Smooth muscle cell (in vitro differentiated cells): ENCODE measurements around the gene TMEM221. TPM values are rescaled to one million over a fixed set of nuclear protein-coding genes. Genes with fewer than 3 reads are reported as not detected.

Experiments used
- DNase-seq: peaks from one replicate; lab custom pipeline; 2025; ENCODE audit not compliant: unreplicated experiment; lab: John Stamatoyannopoulos, UW
- H2AFZ ChIP-seq: fragments of 200-600 bp; sonication (generic); 2 replicates; pipeline ENCODE4 v1.6.0; 2016; ENCODE audit warnings: antibody characterized with exemption, low read depth, mild to moderate bottlenecking
- H3F3A ChIP-seq: fragments of 200-600 bp; sonication (generic); 2 replicates; pipeline ENCODE4 v1.6.0; 2017; ENCODE audit warnings: antibody characterized with exemption, low read depth
- H3K27ac ChIP-seq: fragments of 200-600 bp; sonication (generic); 2 replicates; pipeline ENCODE4 v1.5.1; 2016; ENCODE audit warnings: low read depth, mild to moderate bottlenecking
- H3K27me3 ChIP-seq: fragments of 200-600 bp; sonication (generic); 2 replicates; pipeline ENCODE4 v1.6.1; 2016; ENCODE audit warnings: low read depth, mild to moderate bottlenecking
- H3K36me3 ChIP-seq: fragments of 200-600 bp; sonication (generic); 2 replicates; pipeline ENCODE4 v1.5.1; 2016; ENCODE audit warnings: low read depth
- H3K4me1 ChIP-seq: fragments of 200-600 bp; sonication (generic); 2 replicates; pipeline ENCODE4 v1.5.1; 2016; ENCODE audit warnings: low read depth
- H3K4me2 ChIP-seq: fragments of 200-600 bp; sonication (generic); 2 replicates; pipeline ENCODE4 v1.6.0; 2016; ENCODE audit warnings: mild to moderate bottlenecking
- H3K4me3 ChIP-seq: fragments of 200-600 bp; sonication (generic); 2 replicates; pipeline ENCODE4 v1.5.1; 2016; ENCODE audit warnings: mild to moderate bottlenecking
- H3K79me2 ChIP-seq: fragments of 200-600 bp; sonication (generic); 2 replicates; pipeline ENCODE4 v1.6.0; 2016; ENCODE audit warnings: low read depth, mild to moderate bottlenecking
- H3K9ac ChIP-seq: fragments of 200-600 bp; sonication (generic); 2 replicates; pipeline ENCODE4 v1.6.0; 2016; ENCODE audit warnings: low read depth
- H3K9me3 ChIP-seq: fragments of 200-600 bp; sonication (generic); replicated peaks from 2 replicates; pipeline ENCODE4 v1.5.1; 2016; ENCODE audit warnings: low read depth
- H4K20me1 ChIP-seq: fragments of 200-600 bp; sonication (generic); 2 replicates; pipeline ENCODE4 v1.6.0; 2016; ENCODE audit warnings: low read depth
- WGBS: methylation state at CpG from one replicate; pipeline ENCODE4 v1.1.7; 2016; ENCODE audit warnings: low lambda C conversion rate; 5-methylcytosine and 5-hydroxymethylcytosine counted together
- polyA plus RNA-seq: library from polyadenylated mRNA; unstranded; fragments of >200 nt; fragmentation: Nextera tagmentation; extraction: Ambion mirVana; gene quantifications from 2 replicates; pipeline ENCODE4 v1.2.1, GENCODE V29; 2016
- total RNA-seq: library from RNA; depleted of rRNA; stranded (reverse); fragments of >200 nt; gene quantifications from 2 replicates; pipeline ENCODE4 v1.2.3, GENCODE V29; 2014
- TF ChIP-seq, protein P1 (sequence below): fragments of 200-600 bp; sonication (generic); IDR thresholded peaks from 2 replicates; pipeline ENCODE4 v1.5.1; 2017; ENCODE audit warnings: borderline replicate concordance, mild to moderate bottlenecking, antibody characterized with exemption; ENCODE audit not compliant: insufficient read depth, poor library complexity, severe bottlenecking

TMEM221 gene
- total and polyA plus RNA-seq, 2 experiments from 2014 or later = 0.31 to 0.63 TPM

DNA sequence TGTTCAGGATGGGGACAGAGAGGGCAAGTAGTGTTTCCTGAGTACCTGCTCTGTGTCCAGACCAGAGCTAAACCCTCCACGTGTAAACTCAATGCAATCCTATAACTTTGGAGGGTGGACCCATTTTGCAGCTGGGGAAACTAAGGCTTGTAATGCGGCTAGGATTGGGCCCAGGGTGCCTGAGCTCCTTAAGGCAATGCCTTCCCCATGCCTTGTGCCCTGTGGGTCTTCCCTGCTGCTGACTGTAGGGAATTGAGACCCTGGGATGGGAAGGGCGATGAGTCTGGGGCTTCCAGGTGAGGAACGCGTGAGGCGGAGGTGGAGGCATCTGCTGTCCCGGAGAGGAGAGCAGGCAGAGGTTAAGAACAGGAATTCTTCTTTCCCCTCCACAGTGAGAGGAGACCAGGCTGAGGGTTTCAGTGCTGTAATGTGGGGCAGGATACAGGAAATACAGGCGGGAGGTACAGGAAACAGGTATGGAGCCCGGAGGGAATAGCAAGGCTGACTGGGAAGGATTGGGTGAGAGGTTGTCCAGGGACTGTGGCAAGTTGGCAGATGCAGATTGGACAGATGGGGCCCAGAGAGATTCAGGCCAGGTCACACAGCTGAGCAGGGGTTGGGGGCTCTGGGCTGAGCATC is 41.0 kb upstream of the TMEM221 start:
- Histone ChIP-seq H3K4me1 (no peaks in the 10 kb centered on the region), H3K4me2 (no peak overlapping the region), H2AFZ (no peak overlapping the region), H3K9me3 (no peaks in the 10 kb centered on the region), H3F3A (no peaks in the 10 kb centered on the region), H4K20me1 (peaks cover 43% of the 10 kb centered on the region), H3K9ac (no peak overlapping the region), H3K27ac (no peak overlapping the region), H3K27me3 (no peaks in the 10 kb centered on the region), H3K4me3 (no peak overlapping the region), H3K36me3 (no peaks in the 10 kb centered on the region), H3K79me2 (no peaks in the 10 kb centered on the region)
- WGBS = 88% methylated on average over 9 of the region's 9 CpGs
- no peak for DNase-seq
- TF ChIP-seq, protein P1, sequence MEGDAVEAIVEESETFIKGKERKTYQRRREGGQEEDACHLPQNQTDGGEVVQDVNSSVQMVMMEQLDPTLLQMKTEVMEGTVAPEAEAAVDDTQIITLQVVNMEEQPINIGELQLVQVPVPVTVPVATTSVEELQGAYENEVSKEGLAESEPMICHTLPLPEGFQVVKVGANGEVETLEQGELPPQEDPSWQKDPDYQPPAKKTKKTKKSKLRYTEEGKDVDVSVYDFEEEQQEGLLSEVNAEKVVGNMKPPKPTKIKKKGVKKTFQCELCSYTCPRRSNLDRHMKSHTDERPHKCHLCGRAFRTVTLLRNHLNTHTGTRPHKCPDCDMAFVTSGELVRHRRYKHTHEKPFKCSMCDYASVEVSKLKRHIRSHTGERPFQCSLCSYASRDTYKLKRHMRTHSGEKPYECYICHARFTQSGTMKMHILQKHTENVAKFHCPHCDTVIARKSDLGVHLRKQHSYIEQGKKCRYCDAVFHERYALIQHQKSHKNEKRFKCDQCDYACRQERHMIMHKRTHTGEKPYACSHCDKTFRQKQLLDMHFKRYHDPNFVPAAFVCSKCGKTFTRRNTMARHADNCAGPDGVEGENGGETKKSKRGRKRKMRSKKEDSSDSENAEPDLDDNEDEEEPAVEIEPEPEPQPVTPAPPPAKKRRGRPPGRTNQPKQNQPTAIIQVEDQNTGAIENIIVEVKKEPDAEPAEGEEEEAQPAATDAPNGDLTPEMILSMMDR = no peak

DNA sequence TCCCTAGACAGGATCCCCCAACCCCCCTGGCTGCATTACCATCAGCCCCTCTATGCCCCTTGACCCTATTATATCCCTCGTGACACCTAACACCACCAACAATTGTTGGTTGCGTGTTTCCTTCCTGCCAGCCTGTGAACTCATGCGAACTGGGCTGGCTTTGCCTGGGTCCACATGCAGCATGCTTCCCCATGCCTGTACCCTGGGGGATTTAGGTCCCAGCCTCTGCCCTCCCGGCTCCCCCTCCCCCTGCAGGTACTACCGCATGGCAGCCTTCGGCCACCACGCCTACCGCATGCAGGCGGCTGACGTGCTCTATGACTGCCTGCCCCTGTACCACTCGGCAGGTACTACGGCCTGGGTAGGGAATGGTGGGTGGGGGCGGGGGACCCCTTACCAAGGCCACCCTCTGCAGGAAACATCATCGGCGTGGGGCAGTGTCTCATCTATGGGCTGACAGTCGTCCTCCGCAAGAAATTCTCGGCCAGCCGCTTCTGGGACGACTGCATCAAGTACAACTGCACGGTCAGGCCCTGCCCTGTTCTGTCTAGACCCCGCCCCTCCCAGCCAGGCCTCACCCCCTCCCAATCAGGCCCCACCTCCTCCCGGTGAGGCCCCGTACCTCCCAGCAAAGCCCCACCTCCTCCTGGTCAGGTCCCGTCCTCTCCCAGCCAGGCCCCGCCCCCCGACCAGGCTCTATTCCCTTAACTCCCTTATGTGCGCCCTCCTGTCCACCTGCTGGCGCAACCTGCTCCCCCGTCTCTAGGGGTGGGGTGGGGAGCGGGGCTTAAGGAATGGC is 40.3 kb upstream of the TMEM221 start:
- peak overlapping the region; percentile 37 for H3K4me3 ChIP-seq
- H4K20me1 ChIP-seq = peaks cover 50% of the 10 kb centered on the region
- no peaks in the 10 kb centered on the region for H3K4me1 ChIP-seq
- peak; percentile 15 for DNase-seq
- H3K4me2 ChIP-seq = peak overlapping the region; percentile 35
- no peaks in the 10 kb centered on the region for H3K36me3 ChIP-seq
- no peak overlapping the region for H2AFZ ChIP-seq
- H3F3A ChIP-seq = no peaks in the 10 kb centered on the region
- no peaks in the 10 kb centered on the region for H3K9me3 ChIP-seq
- TF ChIP-seq, protein P1 = peak; percentile 10
- WGBS = 10% methylated on average over 25 of the region's 31 CpGs
- no peaks in the 10 kb centered on the region for H3K27me3 ChIP-seq
- H3K27ac ChIP-seq = no peak overlapping the region
- no peak overlapping the region for H3K9ac ChIP-seq
- no peaks in the 10 kb centered on the region for H3K79me2 ChIP-seq

DNA sequence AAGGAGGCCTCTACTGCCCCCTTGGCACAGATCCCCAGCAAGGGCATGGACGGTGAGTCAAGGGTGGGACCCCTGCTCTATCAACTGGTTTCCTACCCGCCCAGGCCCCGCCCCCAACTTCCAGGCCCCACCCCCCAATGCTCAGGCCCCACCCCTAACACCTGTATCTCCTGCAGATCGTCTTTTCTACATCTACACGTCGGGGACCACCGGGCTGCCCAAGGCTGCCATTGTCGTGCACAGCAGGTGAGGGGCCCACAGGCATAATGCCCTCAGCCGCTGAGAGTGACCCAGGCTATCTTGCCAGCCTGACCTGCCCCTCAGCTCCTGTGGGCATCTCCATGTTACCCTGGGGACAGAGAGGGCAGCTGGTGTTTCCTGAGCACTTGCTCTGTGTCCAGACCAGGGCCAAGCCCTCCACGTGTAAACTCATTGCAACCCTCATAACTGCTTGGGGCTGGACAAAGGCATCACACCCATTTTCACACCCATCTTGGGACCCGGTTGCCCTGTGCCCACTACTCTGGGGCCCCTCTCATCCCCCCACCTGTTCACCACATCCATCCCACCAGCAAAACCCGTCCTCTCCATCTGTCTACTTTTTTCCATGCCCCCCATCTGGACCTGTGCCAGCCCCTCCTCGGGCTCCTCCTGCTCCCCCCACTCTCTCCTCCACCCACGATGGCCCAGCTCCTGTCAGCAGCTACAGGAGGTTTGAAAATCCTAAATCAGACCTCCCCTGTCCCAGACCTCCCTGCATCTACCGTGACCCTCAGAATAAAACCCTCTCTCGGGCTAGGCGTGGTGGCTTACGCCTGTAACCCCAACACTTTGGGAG is 39.0 kb upstream of the TMEM221 start:
- Histone ChIP-seq H4K20me1 (peaks cover 62% of the 10 kb centered on the region), H3K27me3 (no peaks in the 10 kb centered on the region), H3K36me3 (no peaks in the 10 kb centered on the region), H3K27ac (no peak overlapping the region), H3K4me2 (no peak overlapping the region), H3K79me2 (no peaks in the 10 kb centered on the region), H3K9ac (no peak overlapping the region), H3K4me1 (no peaks in the 10 kb centered on the region), H3K9me3 (no peaks in the 10 kb centered on the region), H3F3A (no peaks in the 10 kb centered on the region), H2AFZ (no peak overlapping the region), H3K4me3 (no peak overlapping the region)
- DNase-seq = no peak
- TF ChIP-seq, protein P1 = no peak
- WGBS = 85% methylated on average over 18 of the region's 18 CpGs
